Neural cell (in vitro differentiated cells): ENCODE data around the gene PPP2R2B.

Source experiments
- CTCF ChIP-seq: fragments of 450-650 bp; IDR thresholded peaks from 2 replicates; pipeline ENCODE4 v1.5.1; 2014; ENCODE audit warnings: antibody characterized with exemption, mild to moderate bottlenecking, moderate library complexity; ENCODE audit not compliant: poor library complexity, severe bottlenecking
- EP300 ChIP-seq: fragments of 450-650 bp; conservative IDR thresholded peaks from 2 replicates; pipeline ENCODE4 v1.6.1; 2014; ENCODE audit warnings: antibody characterized with exemption, mild to moderate bottlenecking, moderate library complexity; ENCODE audit not compliant: poor library complexity, severe bottlenecking
- EZH2 ChIP-seq: fragments of 200-600, 300-800 bp; shearing (Covaris generic), sonication (generic); IDR thresholded peaks from 2 replicates; pipeline ENCODE4 v1.6.1; 2014; ENCODE audit warnings: antibody characterized with exemption, low read length, borderline replicate concordance, mild to moderate bottlenecking; ENCODE audit not compliant: insufficient read depth, poor library complexity, severe bottlenecking
- MXI1 ChIP-seq: fragments of 450-650 bp; conservative IDR thresholded peaks from 2 replicates; pipeline ENCODE4 v1.6.1; 2014; ENCODE audit warnings: antibody characterized with exemption, mild to moderate bottlenecking; ENCODE audit not compliant: poor library complexity, severe bottlenecking
- POLR2AphosphoS5 ChIP-seq: IDR thresholded peaks from 2 replicates; pipeline ENCODE4 v1.6.1; 2012
- RAD21 ChIP-seq: fragments of 450-650 bp; conservative IDR thresholded peaks from 2 replicates; pipeline ENCODE4 v1.6.1; 2014; ENCODE audit warnings: antibody characterized with exemption, mild to moderate bottlenecking, moderate library complexity
- REST ChIP-seq: IDR thresholded peaks from 2 replicates; pipeline ENCODE4 v1.6.1; 2012; ENCODE audit warnings: borderline replicate concordance
- SMC3 ChIP-seq: fragments of 450-650 bp; conservative IDR thresholded peaks from 2 replicates; pipeline ENCODE4 v1.6.1; 2014; ENCODE audit warnings: antibody characterized with exemption, mild to moderate bottlenecking, moderate library complexity; ENCODE audit not compliant: poor library complexity
- TAF1 ChIP-seq: IDR thresholded peaks from 2 replicates; pipeline ENCODE4 v1.6.1; 2012; ENCODE audit warnings: low read depth

DNA sequence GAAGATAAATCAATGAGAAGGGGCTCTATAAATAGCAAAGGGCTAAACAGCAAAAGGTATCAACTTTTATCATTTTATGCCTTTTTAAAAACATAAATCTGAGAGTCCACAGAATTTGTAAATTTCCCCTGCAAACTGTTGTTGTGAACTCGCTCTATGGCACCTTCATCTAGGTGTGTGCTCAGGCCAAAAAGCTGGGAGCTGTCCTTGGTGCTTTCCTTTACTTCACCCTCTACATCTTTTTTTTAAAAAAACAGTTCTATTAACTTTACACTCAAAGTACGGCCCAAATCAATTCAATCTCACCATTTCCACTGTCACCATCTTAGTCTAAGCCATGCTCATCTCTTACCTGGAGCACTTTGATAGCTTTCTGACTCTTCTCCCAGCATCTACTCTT, 254.4 kb downstream of the PPP2R2B start:
- TF ChIP-seq SMC3: no peak
- TF ChIP-seq CTCF: no peak
- no peak for TF ChIP-seq EP300
- TF ChIP-seq TAF1: no peak
- no peak for TF ChIP-seq EZH2
- no peak for TF ChIP-seq POLR2AphosphoS5
- TF ChIP-seq MXI1: no peak
- no peak for TF ChIP-seq RAD21
- no peak for TF ChIP-seq REST
